ENCODE data around the gene LRFN4.

DNA sequence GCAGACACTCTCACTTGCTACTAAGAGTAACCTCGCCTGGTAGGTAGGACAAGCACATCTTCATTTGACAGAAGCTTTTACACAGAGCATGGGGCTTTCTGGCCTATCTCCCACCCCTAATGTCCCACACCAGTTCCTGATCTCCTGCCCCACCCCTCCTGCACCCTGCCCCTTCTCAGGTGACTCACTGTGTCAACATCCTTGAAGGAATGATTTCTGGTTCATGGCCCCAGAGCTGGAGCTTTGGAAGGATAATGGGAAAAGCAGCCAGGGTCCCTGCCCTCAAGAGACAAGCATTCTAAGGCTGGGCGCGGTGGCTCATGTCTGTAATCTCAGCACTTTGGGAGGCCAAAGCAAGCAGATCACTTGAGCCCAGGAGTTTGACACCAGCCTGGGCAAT is 47.2 kb downstream of the LRFN4 start:
- TF ChIP-seq, protein P1, sequence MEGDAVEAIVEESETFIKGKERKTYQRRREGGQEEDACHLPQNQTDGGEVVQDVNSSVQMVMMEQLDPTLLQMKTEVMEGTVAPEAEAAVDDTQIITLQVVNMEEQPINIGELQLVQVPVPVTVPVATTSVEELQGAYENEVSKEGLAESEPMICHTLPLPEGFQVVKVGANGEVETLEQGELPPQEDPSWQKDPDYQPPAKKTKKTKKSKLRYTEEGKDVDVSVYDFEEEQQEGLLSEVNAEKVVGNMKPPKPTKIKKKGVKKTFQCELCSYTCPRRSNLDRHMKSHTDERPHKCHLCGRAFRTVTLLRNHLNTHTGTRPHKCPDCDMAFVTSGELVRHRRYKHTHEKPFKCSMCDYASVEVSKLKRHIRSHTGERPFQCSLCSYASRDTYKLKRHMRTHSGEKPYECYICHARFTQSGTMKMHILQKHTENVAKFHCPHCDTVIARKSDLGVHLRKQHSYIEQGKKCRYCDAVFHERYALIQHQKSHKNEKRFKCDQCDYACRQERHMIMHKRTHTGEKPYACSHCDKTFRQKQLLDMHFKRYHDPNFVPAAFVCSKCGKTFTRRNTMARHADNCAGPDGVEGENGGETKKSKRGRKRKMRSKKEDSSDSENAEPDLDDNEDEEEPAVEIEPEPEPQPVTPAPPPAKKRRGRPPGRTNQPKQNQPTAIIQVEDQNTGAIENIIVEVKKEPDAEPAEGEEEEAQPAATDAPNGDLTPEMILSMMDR (IDR thresholded peaks at IDR 0.05) = no peak
- no peak for TF ChIP-seq POLR2A (IDR thresholded peaks at IDR 0.05)

All from uterus (tissue), 2 donors.